COLO829 (cell line): ENCODE measurements around the gene PKD1.
A peak's percentile ranks its signal among the peaks of the same experiment; 100 is the strongest.

ENCODE experiments used
- DNase-seq: peaks from one replicate; pipeline ENCODE4 v3.0.0; 2012; ENCODE audit warnings: low spot score

The PKD1 gene

DNA sequence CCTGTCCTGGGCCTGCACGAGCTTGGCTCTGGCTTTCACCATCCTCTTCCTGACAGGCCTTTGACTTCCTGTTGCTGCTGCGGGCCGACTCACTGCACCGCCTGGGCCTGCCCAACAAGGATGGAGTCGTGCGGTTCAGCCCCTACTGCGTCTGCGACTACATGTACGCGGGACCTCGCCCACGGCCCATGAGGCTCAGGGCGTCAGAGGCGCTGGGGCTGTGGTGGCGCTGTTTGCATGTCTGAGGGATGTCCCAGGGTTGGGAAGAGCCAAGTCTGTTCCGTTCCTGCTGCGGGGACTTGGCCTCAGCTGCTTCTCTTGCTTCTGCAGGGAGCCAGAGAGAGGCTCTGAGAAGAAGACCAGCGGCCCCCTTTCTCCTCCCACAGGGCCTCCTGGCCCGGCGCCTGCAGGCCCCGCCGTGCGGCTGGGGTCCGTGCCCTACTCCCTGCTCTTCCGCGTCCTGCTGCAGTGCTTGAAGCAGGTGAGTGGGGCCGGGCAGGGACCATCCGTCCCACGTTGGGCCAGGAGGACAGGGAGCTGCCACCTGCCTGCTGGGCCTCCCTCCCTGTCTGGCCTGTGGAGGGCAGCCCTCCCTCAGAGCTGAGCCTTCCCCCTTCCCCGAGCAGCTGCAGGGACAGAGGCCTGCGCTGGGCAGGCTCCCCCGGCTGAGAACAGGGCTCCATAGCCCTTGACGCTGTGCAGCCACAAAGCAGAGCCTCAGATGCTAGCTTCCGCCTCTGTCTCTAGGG lies 64.1 kb downstream of the PKD1 start:
- DNase-seq = no peak

DNA sequence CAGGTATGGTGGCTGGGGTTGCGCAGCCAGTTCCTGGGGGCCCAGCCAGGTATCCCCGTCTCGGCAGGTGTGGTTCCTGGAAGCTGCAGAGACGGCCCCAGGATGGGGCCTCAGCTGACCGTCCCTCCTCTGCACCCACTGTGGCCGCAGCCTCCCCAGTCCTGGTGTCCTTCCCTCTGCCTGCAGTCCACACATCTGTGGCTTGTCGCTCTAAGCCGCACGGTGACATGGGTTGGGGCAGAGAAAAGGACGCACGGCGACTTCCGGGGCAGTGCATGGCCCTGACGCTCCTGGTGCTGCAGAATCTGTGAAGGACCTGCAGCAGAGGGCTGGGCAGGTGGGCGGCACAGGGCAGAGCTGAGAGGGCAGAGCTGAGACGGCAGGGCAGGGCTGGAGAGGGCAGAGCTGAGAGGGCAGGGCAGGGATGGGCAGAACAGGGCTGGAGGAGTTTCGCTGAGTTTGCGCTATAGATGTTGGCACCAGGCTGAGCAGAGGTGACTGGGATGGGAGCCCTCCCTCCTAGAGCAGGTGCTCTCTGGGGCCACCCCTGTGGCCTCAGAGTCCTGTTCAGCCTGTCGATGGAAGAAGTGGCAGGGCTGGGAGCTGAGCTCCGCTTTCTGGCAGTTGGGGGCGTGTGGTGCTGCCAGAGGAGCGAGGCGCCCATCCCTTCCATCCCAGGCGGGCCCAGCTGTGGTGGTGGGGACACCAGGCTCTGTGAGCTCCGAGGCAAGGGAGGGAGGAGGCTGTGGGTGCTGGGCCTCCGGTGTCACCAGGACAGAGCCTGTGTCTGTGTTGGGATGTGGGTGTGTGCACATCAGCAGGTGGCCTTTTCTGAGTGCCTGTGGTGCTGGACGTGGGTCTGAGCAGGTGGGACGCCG lies 64.9 kb downstream of the PKD1 start:
- DNase-seq = no peak

GRCh38 chr16:2066139-2066538 lies 69.6 kb downstream of the PKD1 start:
- no peak for DNase-seq

GRCh38 chr16:2064368-2064945 lies 71.2 kb downstream of the PKD1 start:
- DNase-seq = no peak

DNA sequence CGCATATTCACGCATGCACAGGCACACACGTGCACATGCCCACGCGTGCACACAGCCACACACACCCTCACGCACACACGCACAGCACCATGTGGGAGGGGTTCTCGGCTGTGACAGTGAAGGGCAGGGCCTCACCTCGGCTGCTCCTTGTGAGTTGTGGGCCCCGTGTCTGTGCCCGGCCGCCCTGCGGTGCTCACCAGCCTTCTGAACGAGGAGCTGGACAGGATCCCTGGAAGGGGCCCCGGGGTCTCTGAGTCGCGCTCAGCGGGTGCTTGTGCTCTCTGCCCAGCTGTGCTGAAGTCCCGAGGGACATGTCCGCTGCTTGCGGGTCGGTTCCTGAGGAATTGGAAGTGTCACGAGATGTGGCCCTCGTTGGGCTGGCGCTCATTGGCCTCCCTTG lies 71.8 kb downstream of the PKD1 start:
- no peak for DNase-seq

GRCh38 chr16:2062801-2063200 lies 72.9 kb downstream of the PKD1 start:
- no peak for DNase-seq

DNA sequence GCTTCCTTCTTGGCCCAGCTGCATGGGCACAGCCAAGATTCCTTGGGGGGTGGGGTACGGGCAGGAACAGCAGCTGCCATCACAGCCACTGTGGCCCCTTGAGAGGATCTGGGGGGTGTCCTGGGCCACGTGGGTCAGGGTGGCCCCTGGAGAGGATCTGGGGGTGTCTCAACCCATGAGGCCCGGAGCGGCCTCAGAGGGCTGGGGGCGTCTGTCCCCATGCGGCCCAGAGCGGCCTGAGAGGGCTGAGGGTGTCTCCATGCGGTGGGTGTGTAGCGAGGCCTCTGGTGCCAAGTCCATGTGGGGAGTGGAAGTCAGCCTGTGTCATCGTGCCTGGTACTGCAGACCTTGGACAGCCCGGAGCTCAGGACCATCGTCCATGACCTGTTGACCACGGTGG lies 74.2 kb downstream of the PKD1 start:
- DNase-seq = no peak

GRCh38 chr16:2061023-2061422 lies 74.7 kb downstream of the PKD1 start:
- no peak for DNase-seq

- no peak for DNase-seq
These were observed 75.4 kb downstream of the PKD1 start for GRCh38 chr16:2060346-2060745.

DNA sequence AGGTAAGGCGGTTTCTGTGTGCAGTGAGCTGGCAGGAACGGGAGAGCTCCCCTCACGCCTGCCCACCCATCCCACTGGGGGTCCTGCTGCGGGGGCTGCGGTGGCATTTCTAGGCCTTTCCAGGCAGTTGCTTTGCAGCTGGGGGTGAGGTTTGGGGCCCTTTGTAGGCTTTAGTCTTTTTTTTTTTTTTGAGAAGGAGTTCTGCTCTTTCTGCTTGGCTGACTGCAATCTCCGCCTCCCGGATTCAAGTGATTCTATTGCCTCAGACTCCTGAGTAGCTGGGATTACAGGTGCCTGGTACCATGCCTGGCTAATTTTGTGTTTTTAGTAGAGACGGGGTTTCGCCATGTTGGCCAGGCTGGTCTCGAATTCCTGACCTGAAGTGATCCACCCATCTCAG lies 76.8 kb downstream of the PKD1 start:
- no peak for DNase-seq

DNA sequence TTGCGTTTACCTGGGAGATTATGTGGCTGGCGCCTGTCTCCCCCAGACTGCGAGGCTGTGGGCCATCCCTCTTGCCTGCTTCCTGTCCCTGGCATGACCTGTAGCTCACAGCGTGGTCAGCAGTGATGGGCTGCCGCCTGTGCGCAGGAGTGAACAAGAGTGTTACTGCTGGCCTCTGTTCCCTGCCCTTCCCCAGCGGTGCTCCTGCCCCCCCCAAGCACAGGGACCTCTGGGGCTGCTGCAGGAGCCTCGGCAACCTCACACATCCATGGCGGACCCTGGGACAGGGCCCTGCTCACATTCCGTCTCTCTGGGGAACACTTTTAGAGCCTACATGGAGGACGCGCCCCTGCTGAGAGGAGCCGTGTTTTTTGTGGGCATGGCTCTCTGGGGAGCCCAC lies 77.3 kb downstream of the PKD1 start:
- DNase-seq = no peak

DNA sequence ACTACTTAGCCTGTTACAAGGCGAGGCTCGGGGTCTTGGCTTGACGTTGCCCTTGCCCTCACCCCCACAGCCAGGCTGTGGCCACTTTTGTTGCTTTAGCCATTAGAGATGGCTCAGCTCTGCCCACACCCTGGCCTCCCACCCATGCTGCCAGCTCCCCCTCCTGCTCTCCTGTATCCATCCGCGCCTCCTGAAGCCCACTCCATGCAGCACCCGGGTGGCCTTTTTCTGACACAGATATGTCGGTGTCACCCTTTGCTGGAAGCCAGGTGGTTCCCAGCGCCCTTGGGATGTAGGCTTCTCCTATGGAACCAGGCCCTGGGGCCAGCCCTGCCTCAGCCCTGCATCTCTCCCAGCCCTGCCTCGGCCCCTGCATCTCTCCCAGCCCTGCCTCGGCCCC lies 78.3 kb downstream of the PKD1 start:
- DNase-seq = no peak

GRCh38 chr16:2056681-2057407 lies 78.9 kb downstream of the PKD1 start:
- no peak for DNase-seq

- DNase-seq = no peak
These were observed 79.6 kb downstream of the PKD1 start for GRCh38 chr16:2056077-2056476.

DNA sequence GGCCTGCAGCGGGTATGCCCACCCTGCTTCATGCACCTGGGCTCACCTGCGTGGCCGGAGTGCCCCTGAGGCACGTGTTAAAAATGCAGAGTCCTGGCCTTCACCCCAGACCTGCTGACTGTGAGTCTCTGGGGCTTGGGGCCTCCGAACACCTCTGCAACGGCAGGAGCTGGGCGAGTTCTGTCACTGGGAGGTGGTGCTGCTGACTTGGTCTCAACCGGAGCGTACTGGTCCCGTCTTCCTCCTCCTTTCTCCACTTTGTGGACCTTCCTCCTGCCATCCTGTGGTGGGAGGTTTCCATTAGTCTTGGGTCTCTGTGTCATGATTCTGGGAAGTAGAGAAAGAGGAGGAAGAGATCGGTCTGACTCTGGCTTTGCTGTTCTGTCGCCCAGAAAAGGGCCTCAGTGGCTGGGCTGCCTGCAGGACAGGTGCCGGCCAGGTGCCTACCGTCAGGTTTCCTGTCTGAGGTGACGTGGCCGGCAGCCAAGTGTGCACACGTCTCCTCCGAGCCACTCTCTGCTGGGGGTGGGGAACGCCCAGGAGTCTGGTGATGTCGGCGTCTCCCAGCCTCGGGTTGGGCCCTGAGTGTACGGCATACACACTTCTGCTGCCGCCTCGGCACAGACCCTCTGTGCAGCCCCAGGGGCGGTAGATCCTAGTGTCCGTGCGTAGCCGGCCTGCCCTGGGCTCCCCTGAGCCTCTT lies 81.0 kb downstream of the PKD1 start:
- DNase-seq = no peak

- no peak for DNase-seq
These were observed 81.8 kb downstream of the PKD1 start for GRCh38 chr16:2053897-2054296.

- no peak for DNase-seq
These were observed 82.5 kb downstream of the PKD1 start for GRCh38 chr16:2053211-2053610.

DNA sequence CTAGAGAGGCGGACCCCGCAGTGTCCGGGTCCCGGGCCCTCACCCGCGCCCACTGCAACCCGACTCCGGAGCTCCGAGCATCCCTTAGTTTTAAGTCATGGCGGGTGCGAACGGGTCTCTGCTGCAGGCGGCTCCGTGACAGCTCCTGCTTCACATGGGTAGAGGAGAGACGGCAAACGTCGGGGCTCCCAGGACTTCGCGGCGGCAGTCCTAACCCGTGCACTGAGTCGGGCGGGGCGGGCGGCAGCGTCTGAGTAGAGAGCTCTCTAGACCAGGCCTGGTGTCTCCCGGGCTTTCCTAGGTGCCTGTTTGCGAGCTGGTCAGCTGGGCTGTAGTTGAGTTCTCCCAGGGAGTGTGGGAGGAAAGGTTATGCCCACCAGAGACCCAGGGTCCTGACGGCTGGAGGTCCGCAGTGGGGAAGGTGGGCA lies 87.6 kb downstream of the PKD1 start:
- no peak for DNase-seq

GRCh38 chr16:2047330-2048115 lies 88.2 kb downstream of the PKD1 start, which contains the start of the genes NTHL1 and TSC2:
Gene NTHL1 (minus strand): TSS chr16:2047834. CDS start chr16:2047823, 11 bp downstream.
Gene TSC2 (plus strand): TSS chr16:2047985. CDS start chr16:2048616, 631 bp downstream.
- DNase-seq = peak; percentile 91

DNA sequence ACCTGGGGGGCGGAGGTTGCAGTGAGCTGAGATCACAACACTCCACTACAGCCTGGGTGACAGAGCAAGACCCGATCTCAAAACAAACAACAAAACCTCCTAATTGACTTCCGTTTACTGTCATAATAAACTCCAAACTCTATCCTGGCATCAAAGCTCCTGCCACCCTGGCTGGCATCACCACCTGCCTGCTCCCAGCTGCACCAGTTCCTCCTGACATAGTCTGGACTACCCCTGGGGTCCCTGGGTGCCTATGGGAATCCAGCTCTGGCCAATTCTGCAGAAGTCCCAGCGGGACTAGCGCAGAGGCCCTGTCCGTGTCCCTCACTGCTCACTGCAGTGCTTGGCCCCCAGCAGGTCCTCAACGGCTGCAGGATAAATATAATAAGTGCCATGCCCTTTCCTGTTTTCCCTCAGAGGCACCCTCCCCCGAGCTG lies 88.8 kb downstream of the PKD1 start:
- DNase-seq = no peak
